Mesenteric fat pad (tissue), 1 donor: ENCODE results near the gene CNOT3. TPM values are rescaled to one million over a fixed set of nuclear protein-coding genes. Genes with fewer than 3 reads are reported as not detected.
"Not testable (repeated sequence)": the region's sequence is repeated elsewhere in the genome, so short reads cannot be mapped to it uniquely, and the experiment has no call there.

Experiments
- DNase-seq: peaks from one replicate; pipeline ENCODE4 v3.0.0-alpha.2; 2020; ENCODE audit warnings: low spot score
- total RNA-seq: library from RNA; stranded (reverse); fragmentation: NEBNext Ultra II Directional; extraction: Animal tissue kit (Norgen Biotek cat#: 25700); gene quantifications from one replicate; pipeline ENCODE4 v1.2.1, GENCODE V29; 2021
- donor health status: DM: yes; HTN: yes; CAD: no.

The CNOT3 gene
- total RNA-seq, 1 donor from 2014 or later, result 31.5 TPM

DNA sequence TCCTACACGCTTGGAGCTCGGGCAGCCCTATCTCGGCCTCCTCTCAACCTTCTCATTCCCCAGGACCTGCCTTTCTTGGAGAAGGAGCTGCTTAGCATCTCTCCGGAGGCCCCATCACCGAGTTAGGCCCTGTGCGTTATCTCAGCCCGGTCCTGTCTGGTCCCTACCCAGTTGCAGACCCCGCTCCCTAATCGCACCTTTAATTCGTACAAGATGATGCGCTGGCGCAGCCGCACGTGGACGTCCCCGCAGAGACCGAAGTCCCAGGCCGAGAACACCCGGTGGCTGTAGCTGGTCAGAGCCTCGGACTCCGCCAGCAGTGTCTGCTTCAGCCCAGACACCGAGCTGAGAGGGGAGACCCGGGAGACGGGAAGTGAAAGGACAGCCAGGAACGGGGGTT is 27.7 kb downstream of the CNOT3 start:
- no peak for DNase-seq

- DNase-seq, result peak; percentile 96
Observed at GRCh38 chr19:54168174-54168917, 30.8 kb downstream of the CNOT3 start.

DNA sequence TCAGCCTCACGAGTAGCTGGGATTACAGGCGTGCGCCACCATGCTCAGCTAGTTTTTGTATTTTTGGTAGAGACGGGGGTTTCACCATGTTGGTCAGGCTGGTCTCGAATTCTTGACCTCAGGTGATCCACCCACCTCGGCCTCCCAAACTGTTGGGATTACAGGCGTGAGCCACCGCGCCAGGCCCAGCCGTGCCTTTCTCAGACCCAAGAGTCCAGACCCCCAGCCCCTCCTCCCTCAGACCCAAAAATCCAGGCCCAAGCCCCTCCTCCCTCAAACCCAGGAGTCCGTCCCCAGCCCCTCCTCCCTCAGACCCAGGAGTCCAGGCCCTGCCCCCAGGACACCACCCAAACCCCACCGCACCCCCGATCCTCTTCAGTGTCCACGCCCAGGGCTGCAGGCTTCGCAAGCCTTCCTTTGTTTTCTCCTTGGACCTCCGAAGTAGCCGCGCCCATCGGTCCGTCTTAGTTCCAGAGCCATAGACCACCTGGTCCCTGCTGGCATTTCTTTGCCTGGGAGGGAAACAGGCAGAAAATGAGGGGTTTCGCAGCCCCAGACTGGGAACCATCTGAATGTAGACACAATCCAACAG is 31.7 kb downstream of the CNOT3 start:
- no peak for DNase-seq

- DNase-seq, result not testable (repeated sequence)
Observed at GRCh38 chr19:54171736-54172431, 34.3 kb downstream of the CNOT3 start.

DNA sequence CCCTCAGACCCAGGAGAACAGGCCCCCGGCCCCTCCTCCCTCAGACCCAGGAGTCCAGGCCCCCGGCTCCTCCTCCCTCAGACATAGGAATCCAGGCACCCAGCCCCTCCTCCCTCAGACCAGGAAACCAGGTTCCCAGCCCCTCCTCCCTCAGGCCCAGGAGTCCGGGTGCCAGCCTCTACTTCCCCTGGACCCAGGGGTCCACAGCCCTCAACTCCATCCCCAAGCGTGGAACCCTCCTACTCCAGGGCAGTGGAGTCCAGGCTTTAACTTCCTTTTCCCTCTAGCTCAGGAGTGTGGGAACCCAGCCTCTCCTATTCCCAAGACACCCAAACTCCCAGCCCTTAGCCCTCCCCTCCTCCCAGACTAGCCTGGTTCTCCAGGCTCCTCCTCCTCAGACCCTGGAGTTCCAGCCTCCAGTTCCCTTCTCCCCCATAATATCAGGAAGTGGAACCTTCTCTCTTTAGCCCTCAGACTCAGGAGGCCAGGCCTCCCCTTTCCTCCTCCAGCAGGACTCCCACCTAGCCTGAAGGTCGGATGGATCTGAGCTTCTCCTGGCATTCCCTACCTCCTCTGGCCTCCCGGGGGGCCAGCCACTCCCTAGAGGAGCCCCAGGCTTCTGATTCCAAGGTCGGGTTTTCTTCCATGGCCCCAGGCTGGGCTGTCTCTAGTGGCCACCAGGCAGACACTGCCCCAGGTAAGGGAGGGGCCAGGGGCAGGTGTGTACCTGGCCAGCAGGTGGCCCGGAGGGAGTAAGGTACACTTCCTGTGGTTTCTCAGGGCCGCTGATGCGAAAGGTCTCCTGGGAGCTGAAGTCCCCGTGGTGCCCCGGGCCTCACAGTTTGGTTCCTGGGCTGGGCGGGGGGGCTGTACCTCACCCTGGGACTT is 35.2 kb downstream of the CNOT3 start, which contains the start of gene TMC4:
Gene TMC4, minus strand, starts transcription at position 690 of the 888 bp plus-strand sequence. Its CDS starts 43 bp downstream, at position 647.
- DNase-seq, result no peak

DNA sequence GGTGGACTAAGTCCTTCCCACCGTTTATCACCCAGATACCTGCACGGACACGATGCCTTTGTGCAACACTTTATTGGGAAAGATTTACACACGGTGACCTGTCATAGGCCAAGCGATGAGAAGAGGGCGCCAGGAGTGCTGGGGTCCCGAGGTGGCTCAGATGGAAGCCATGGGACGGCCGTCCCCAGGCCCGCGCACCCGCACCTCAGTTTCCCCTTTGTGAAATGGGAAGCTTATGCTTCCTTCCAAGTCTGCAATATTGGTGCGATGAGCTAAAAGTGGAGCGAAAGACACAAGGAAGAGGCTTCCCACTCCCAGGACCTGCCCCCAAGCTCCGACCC is 35.8 kb downstream of the CNOT3 start:
- no peak for DNase-seq

DNA sequence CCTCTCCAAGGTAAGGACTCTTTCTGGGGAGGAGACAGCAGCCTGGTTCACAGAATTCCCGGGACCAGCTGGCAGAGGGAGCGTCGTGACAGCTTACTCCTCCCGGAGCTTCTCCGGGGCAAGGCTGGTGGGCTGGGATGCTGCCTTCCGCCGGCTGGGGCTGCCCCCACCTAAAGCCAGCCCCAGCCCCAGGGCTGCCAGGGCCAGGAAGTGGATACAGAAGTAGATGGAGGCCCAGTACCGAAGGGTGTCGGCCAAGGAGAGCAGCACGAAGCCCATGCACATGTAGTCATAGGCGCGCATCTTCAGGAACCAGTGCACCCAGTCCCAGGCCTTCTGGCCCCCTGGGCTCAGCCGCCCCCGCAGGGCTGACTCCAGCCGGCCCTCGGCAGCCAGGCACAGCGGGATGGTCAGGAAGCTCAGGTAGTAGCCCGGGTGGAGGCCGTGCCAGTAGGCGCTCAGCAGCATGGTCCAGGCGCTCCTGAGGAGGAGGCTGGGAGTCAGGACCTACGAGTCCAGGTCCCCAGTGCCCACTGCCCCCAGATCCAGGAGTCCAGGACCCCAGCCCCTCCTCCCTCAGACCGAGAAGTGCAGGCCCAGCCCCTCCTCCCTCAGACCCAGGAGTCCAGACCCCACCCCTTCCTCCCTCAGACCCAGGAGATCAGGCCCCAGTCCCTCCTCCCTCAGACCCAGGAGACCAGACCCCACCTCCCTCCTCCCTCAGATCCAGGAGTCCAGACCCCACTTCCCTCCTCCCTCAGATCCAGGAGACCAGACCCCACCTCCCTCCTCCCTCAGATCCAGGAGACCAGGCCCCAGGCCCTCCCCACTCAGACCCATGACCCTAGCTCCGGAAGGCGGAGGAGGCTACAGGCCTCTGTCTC is 36.6 kb downstream of the CNOT3 start:
- DNase-seq, result no peak

DNA sequence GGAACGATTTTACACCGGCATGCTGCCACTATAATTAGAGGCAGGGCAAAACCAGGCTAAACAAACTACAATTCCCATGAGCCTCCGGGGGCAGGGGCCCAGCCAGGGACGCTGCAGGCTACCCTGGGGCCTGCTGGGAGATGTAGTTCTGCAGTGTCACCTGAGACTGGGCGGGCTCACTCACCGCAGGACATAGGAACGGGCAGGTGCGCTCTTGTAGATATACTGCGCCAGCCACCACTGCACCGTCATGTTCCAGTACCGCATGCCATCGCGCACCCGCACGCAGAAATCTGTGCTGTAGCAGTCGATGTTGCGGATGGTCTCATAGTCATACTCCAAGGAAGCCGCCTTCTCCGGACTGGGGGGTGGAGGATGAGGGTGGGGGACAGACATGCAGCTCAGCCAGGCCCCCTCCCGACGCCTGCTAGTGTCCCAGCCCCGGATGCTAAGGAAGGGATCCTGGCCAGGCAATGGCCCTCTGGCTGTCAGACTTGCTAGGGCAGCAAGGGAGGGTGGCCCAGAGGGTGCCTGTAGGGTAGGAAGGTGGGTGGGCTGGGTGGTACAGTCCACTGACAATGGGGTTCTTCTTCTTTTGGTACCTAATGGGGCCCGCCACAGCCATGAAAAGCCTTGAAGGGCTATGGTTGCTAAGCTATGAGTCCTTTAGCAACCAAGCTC is 41.2 kb downstream of the CNOT3 start:
- no peak for DNase-seq

GRCh38 chr19:54179262-54179852 is 41.8 kb downstream of the CNOT3 start:
- DNase-seq, result no peak

GRCh38 chr19:54179921-54180461 is 42.4 kb downstream of the CNOT3 start:
- no peak for DNase-seq

DNA sequence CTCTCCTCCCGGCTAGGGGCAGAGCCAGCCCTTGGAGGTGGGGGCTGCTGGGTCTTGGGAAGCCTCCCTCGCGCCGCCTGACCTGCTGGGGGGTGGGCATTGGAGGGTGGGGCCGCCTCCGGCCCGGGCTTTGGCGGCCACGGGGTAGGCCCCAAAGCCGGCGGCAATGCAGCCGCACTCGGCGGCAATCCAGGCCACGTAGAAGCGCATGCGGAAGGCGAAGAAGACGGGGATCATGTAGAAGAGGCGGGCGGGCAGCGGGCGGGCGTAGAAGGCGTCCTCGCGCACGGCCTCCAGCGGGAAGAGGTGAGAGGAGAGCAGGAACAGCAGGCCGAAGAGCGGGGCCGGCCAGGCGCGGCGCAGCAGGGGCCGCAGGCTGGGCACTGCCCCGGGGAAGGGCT is 43.1 kb downstream of the CNOT3 start:
- no peak for DNase-seq

DNA sequence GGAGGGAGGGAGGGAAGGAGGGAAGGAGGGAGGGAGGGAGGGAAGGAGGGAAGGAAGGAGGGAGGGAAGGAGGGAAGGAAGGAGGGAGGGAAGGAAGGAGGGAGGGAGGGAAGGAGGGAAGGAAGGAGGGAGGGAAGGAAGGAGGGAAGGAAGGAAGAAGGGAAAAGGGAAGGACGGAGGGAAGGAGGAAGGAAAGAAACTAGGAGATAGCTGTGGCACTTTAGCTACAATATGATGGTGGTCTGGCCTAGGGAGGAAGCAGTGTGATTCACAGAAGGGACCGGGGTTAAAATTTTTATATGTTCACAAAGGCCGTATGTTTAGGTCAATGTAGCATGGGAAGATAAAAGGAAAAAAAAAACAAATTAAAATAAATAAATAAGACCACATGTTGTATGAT is 44.3 kb downstream of the CNOT3 start:
- not testable (repeated sequence) for DNase-seq

- DNase-seq, result no peak
Observed at GRCh38 chr19:54183431-54183830, 45.9 kb downstream of the CNOT3 start.

DNA sequence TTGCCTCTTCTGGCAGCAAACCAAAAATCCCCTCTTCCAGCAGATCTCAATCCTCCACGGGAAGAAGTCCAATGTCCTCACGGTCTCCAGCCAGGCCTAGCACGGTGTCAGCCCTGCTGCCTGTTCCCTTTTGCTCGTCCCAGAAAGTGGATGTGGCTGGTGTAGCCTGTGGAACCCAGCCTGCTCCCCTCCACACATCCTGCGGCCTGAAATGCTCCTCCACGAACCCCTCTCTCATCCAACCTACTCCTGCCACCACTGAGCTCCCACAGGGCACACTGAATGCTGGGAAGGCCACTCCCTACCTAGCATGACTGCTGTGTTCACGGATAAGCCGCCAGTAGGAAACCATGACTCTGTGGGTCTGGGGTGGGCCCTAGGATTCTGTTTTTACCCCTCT is 48.8 kb downstream of the CNOT3 start:
- no peak for DNase-seq

- DNase-seq, result no peak
Observed at GRCh38 chr19:54186934-54187381, 49.4 kb downstream of the CNOT3 start.

- DNase-seq, result no peak
Observed at GRCh38 chr19:54188215-54188871, 50.8 kb downstream of the CNOT3 start.

GRCh38 chr19:54189145-54189734 is 51.7 kb downstream of the CNOT3 start, which contains the start of gene MBOAT7:
Gene MBOAT7, minus strand, starts transcription at chr19:54189580. Its CDS starts 1,072 bp downstream, at chr19:54188508.
- peak; percentile 92 for DNase-seq
